22Rv1 (cell line): Measurements from ENCODE around the gene PTPN3.

Source experiments
- H3K27ac ChIP-seq: fragments of 450-650 bp; 2 replicates; pipeline ENCODE4 v1.5.1; 2017
- CTCF ChIP-seq: fragments of 450-650 bp; IDR thresholded peaks from 2 replicates; pipeline ENCODE4 v1.5.1; 2017; ENCODE audit warnings: mild to moderate bottlenecking
- ZFX ChIP-seq: fragments of 450-650 bp; IDR thresholded peaks from 2 replicates; pipeline ENCODE4 v1.6.1; 2017; ENCODE audit warnings: antibody characterized with exemption, borderline replicate concordance

The PTPN3 gene

GRCh38 chr9:109385499-109385898 is 112.6 kb downstream of the PTPN3 start:
- H3K27ac ChIP-seq, result no peak overlapping the region
- TF ChIP-seq ZFX, result no peak
- TF ChIP-seq CTCF, result no peak

GRCh38 chr9:109383947-109384346 is 114.2 kb downstream of the PTPN3 start:
- H3K27ac ChIP-seq, result no peak overlapping the region
- TF ChIP-seq CTCF (no peak), ZFX (no peak)

GRCh38 chr9:109383356-109383755 is 114.8 kb downstream of the PTPN3 start:
- no peak overlapping the region for H3K27ac ChIP-seq
- TF ChIP-seq CTCF, result no peak
- no peak for TF ChIP-seq ZFX

- TF ChIP-seq ZFX (no peak), CTCF (no peak)
- H3K27ac ChIP-seq, result no peak overlapping the region
Observed at GRCh38 chr9:109382585-109382984, 115.5 kb downstream of the PTPN3 start.

- no peak for TF ChIP-seq CTCF
- no peak for TF ChIP-seq ZFX
Observed at GRCh38 chr9:109382182-109382581, 115.9 kb downstream of the PTPN3 start.

GRCh38 chr9:109381011-109381729 is 116.9 kb downstream of the PTPN3 start:
- TF ChIP-seq CTCF (no peak), ZFX (no peak)

More at GRCh38 chr9:109382182-109382581, 115.9 kb downstream of the PTPN3 start:
- H3K27ac ChIP-seq, result no peak overlapping the region

GRCh38 chr9:109379513-109379912 is 118.6 kb downstream of the PTPN3 start:
- H3K27ac ChIP-seq, result no peak overlapping the region

More at GRCh38 chr9:109381011-109381729, 116.9 kb downstream of the PTPN3 start:
- no peak overlapping the region for H3K27ac ChIP-seq

More at GRCh38 chr9:109379513-109379912, 118.6 kb downstream of the PTPN3 start:
- no peak for TF ChIP-seq CTCF
- no peak for TF ChIP-seq ZFX
